Medulla oblongata (tissue), 1 donor: ENCODE measurements around the gene TSPAN13.
A peak's percentile ranks its signal among the peaks of the same experiment; 100 is the strongest.

ENCODE experiments used
- DNase-seq: peaks from one replicate; pipeline ENCODE4 v3.0.0-alpha.2; 2015; ENCODE audit errors: extremely low spot score

Gene TSPAN13

DNA sequence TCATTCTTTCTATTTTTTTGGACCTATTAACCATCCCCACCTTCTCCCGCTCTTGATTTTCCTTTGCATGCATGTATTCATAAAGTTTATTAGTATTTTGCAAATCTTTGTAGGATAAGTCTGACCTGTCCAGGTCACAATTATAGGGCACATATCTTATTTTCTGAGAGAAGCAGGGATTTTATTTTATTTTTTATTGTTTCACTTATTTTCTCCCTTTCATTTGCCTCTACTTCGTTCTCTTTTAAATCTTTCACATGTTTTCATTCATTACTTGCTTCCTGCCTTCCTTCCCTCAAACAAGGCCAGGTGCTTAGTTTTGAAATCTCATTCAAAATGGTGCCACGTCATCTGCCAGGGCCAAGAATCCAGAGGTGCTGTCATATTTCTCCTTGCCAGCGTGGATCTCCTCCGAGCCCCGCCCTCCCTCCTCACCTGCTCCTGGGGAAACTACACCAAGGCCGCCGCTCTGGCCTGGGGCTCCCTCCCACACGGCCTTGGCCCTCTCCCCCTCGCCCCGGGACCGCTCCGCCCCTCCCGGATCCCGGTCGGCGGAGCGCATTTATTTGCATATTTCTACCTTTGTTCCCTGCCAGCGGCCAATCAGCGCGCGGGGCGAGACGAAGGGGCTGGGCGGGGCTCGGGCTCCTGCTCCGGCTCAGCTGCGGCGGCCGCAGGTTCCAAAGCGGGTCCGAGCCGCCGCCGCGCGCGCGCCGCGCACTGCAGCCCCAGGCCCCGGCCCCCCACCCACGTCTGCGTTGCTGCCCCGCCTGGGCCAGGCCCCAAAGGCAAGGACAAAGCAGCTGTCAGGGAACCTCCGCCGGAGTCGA, at the start of gene TSPAN13:
TSPAN13 (plus strand) TSS at position 654 of the 830 bp plus-strand sequence. CDS start 213 bp downstream, outside the sequence.
- DNase-seq: peak; percentile 18

GRCh38 chr7:16708511-16708910, 45.0 kb upstream of the TSPAN13 start:
- no peak for DNase-seq

DNA sequence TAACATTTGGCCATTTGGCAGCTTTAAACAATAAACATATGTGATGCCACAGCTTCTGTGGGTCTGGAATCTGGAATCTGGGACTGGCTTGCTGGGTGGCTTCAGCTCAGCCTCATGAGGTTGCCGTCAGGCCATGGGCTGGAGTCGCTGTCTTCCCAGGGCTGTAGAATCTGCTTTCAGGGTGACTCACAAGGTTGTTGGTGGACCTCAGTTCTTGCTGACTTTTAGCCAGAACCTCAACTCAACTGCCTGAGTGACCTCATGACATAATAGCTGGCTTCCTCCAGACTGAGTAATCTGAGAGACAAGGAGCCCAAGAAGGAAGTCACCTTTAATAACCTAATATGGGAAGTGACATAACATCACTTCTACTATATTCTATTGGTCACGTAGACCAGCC, 44.6 kb upstream of the TSPAN13 start:
- no peak for DNase-seq

- no peak for DNase-seq
Observed at GRCh38 chr7:16710651-16711050, 42.9 kb upstream of the TSPAN13 start.

DNA sequence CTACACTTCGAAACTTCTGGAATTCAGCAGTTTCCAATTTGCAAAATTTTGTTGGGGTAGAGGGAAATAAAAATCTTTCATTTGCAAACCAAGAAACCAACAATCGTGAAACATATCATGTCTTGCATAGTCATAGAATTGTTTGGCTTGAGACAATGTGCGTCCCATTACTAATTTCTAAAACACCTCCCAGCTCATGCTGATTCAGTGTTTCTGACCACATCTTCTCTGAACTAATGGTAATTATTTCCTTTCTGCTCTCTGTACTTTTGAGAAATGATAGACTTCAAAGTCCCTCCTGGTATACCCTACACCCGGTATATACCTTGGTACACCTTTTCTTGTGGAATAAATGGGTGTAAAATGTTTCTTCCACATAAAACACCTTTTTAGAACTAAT, 41.8 kb upstream of the TSPAN13 start:
- no peak for DNase-seq

- DNase-seq: no peak
Observed at GRCh38 chr7:16712916-16713315, 40.6 kb upstream of the TSPAN13 start.

GRCh38 chr7:16715928-16716327, 37.6 kb upstream of the TSPAN13 start:
- no peak for DNase-seq

GRCh38 chr7:16718111-16718656, 35.4 kb upstream of the TSPAN13 start:
- DNase-seq: no peak

DNA sequence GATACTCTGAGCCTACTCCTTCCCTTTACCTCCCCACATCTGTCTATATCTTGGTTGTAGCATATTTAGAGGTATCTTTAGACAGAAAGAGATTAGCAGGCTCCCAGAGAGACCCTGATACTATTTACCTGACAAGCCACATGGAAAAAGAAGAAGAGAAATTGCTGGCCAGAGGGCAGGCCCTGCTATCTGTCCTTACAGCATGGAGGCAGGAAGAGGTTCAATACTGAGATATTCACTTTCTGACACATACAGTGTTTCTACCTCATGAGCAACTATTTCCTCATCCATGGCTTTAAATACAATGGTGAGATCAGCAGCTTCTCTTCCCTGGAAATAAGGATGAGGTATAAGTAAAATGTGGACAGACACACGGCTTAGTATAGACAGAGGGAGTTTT, 33.9 kb upstream of the TSPAN13 start:
- no peak for DNase-seq

GRCh38 chr7:16721541-16721940, 32.0 kb upstream of the TSPAN13 start:
- no peak for DNase-seq

DNA sequence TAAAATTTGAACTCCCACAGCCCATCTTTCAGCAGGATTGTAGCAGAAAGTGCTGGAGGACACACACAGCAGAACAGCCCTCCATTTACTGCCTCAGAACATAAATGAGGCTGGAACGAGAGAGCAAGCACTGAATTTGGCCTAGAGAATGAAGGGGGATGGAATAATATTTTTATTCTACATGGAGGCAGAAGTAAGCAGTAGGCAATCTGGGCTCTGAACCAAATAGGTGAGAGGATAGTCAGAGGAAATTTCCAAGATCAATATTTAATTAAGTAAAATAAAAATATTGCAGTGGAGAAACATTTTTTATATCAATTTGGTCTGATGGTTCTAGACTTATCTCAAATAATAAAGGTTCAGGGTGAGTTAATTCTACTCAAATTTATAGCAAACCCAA, 29.2 kb upstream of the TSPAN13 start:
- no peak for DNase-seq

- DNase-seq: no peak
Observed at GRCh38 chr7:16726189-16726588, 27.4 kb upstream of the TSPAN13 start.

GRCh38 chr7:16727736-16728135, 25.8 kb upstream of the TSPAN13 start:
- DNase-seq: no peak

GRCh38 chr7:16728811-16729210, 24.7 kb upstream of the TSPAN13 start:
- DNase-seq: no peak

DNA sequence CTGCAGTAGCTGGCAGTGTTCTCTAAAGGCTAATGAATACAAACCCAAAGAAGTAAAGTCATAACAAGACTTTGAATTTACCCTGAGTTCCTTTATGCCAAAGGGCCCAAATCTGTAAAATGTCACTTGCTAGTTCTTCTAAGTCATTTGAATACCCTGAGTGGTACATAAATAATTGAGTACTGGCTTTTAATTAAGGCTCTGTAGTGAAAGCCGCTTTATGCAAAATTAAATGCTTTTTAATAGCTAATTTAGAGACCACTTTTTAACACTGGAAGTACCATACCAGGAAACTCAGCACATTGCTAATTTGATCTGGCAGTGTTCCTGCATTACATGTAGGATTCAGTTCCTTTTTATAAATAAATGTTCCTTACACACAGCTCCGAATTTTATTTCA, 24.0 kb upstream of the TSPAN13 start:
- no peak for DNase-seq

- no peak for DNase-seq
Observed at GRCh38 chr7:16730937-16731336, 22.6 kb upstream of the TSPAN13 start.

GRCh38 chr7:16732828-16733227, 20.7 kb upstream of the TSPAN13 start:
- DNase-seq: no peak

- DNase-seq: no peak
Observed at GRCh38 chr7:16734148-16734726, 19.3 kb upstream of the TSPAN13 start.

GRCh38 chr7:16735020-16735419, 18.5 kb upstream of the TSPAN13 start:
- no peak for DNase-seq

GRCh38 chr7:16738011-16738688, 15.4 kb upstream of the TSPAN13 start:
- no peak for DNase-seq

- no peak for DNase-seq
Observed at GRCh38 chr7:16739863-16740622, 13.5 kb upstream of the TSPAN13 start.

GRCh38 chr7:16740623-16740953, 13.0 kb upstream of the TSPAN13 start:
- DNase-seq: no peak
